VCaP (cell line): Measurements from ENCODE around the gene ZDHHC8.

Source experiments
- H3K27ac ChIP-seq: fragments of 450-650 bp; 2 replicates; pipeline ENCODE4 v1.5.1; 2017
- CTCF ChIP-seq: fragments of 450-650 bp; conservative IDR thresholded peaks from 2 replicates; pipeline ENCODE4 v1.5.1; 2017; ENCODE audit warnings: mild to moderate bottlenecking, moderate library complexity

The ZDHHC8 gene

DNA sequence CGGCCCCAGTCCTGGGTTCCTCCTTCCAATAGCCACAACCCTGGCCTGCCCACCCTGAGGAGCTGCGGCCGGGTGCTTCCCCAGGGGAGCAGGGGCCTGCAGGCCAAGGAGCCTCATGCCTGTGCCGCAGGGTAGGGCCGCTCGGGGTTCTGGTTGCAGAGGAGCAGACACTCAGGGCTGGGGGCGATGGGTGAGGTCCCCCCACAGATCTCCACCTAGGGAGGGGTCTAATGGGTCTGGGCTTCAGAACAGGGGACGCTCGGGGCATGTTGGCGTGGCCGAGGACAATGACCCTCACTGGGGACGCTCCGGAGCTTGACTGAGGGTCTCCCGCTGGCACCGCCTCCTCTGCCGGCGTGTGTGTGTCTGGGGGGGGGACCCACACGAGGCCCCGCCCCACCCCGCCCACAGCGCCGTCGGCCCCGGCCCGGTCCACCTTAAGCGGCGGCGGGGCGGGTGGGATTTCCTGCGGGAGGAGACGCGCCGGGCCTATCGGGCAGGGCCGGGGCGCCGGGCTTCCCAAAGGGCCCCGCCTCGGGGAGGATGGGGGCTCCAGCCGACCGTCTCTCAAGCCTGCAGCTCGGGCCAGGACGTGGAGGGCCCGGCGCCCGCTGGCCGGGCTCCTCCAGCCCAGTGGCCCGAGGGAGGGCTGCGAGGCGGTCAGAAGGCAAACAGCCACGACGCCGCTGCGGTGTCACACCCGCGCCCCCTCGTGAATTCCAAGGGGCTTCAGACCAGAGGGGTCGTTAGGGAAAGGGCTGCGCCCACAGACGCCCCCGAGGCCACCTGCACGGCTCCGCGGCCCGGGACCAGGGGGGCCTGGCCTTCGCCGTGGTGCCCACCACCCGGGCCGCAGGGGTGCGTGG, 640 bp upstream of the ZDHHC8 start:
- H3K27ac ChIP-seq: peak overlapping the region; percentile 92
- TF ChIP-seq CTCF: no peak

- H3K27ac ChIP-seq: peak overlapping the region; percentile 92
- no peak for TF ChIP-seq CTCF
Measured at GRCh38 chr22:20131859-20132685, 468 bp downstream of the ZDHHC8 start.

DNA sequence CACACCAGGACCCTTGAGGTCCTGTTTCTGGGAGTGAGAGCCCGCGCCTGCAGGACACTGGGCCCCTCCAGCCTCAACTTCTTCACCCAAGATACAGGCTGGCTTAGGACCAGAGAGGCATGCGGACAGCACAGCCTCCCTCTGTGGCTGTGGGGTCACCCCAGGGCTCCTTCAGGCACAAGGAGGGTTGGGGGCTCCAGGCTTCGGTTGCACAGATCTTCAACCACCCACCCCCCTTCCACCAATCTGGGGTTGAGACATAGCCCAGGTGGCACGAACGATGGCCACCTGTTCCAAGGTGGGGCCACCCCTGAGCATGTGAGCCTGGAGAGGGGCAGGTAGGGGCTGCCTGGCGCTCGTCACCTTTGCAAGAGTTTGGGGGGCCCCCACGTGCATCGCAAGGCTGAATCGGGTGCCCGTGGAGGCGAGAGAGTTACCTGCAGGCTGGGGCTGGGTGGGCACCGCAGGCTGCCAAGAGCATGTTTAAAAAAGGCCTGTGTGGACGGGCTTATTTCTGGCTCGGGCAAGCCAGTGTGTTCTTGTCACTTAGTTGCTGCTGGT, 1.2 kb downstream of the ZDHHC8 start:
- peak overlapping the region; percentile 92 for H3K27ac ChIP-seq
- no peak for TF ChIP-seq CTCF

GRCh38 chr22:20133930-20134549, 2.4 kb downstream of the ZDHHC8 start:
- TF ChIP-seq CTCF: no peak
- no peak overlapping the region for H3K27ac ChIP-seq

- peak overlapping the region; percentile 18; the same call in 1 of the 2 replicates for H3K27ac ChIP-seq
- TF ChIP-seq CTCF: no peak
Measured at GRCh38 chr22:20135265-20135664, 3.7 kb downstream of the ZDHHC8 start.

- H3K27ac ChIP-seq: peak overlapping the region; percentile 18; the same call in 1 of the 2 replicates
- no peak for TF ChIP-seq CTCF
Measured at GRCh38 chr22:20135806-20136602, 4.4 kb downstream of the ZDHHC8 start.
